ENCODE measurements around the gene ZNF385D.

Gene ZNF385D

DNA sequence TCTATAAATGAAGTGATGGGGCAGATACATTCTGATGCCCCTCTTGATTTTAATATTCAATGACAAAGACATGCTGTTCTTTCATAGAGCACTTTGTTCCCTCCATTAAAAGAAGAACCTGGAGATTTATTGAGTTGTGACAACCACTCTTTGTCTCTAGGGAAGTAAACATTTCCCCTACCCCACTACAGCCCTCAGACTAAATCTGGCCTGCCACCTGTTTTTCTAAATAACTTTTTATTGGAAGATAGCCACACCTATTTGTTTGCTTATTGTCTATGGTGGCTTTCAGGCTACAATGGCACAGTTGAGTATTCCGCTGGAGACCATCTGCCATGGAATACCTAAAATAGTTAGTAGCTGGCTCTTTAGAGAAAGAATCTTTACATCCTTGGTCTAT lies 41.2 kb upstream of the ZNF385D start:
- TF ChIP-seq, protein P1, sequence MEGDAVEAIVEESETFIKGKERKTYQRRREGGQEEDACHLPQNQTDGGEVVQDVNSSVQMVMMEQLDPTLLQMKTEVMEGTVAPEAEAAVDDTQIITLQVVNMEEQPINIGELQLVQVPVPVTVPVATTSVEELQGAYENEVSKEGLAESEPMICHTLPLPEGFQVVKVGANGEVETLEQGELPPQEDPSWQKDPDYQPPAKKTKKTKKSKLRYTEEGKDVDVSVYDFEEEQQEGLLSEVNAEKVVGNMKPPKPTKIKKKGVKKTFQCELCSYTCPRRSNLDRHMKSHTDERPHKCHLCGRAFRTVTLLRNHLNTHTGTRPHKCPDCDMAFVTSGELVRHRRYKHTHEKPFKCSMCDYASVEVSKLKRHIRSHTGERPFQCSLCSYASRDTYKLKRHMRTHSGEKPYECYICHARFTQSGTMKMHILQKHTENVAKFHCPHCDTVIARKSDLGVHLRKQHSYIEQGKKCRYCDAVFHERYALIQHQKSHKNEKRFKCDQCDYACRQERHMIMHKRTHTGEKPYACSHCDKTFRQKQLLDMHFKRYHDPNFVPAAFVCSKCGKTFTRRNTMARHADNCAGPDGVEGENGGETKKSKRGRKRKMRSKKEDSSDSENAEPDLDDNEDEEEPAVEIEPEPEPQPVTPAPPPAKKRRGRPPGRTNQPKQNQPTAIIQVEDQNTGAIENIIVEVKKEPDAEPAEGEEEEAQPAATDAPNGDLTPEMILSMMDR (IDR thresholded peaks at IDR 0.05; ENCODE audit: insufficient read depth, low read length, poor library complexity, severe bottlenecking): no peak
- no peak for DNase-seq (ENCODE audit: extremely low read depth, insufficient read length)
- Histone ChIP-seq H3K4me3 (replicated peaks; ENCODE audit: low read depth, low read length) (no peak overlapping the region), H3K36me3 (ENCODE audit: control insufficient read depth, insufficient read depth, low read length) (no peaks in the 10 kb centered on the region), H3K27me3 (replicated peaks; ENCODE audit: control insufficient read depth, insufficient read depth, low read length) (no peaks in the 10 kb centered on the region)

DNA sequence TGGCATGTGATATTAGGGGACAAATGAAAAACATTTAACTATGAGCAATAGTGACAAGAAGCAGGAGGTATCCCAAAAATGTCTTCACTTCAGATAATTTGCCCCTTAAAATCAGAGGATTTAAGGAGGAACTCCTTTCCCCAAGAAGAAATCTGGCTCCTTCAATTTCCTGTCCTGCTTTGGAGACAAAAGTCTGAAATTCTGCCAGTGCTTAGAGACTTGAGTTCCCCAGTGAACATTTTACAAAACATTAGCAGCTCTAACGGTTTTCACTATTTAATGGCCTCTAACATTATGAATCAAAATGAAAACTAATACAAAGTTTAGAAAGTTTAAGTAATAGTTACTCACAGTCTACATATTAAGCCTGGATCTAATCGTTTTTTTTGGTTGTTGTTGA lies 40.3 kb upstream of the ZNF385D start:
- DNase-seq (ENCODE audit: extremely low read depth, insufficient read length): no peak
- H3K36me3 ChIP-seq (ENCODE audit: control insufficient read depth, insufficient read depth, low read length): no peaks in the 10 kb centered on the region
- TF ChIP-seq, protein P1 (IDR thresholded peaks at IDR 0.05; ENCODE audit: insufficient read depth, low read length, poor library complexity, severe bottlenecking): no peak
- no peak overlapping the region for H3K4me3 ChIP-seq (replicated peaks; ENCODE audit: low read depth, low read length)
- H3K27me3 ChIP-seq (replicated peaks; ENCODE audit: control insufficient read depth, insufficient read depth, low read length): no peaks in the 10 kb centered on the region

DNA sequence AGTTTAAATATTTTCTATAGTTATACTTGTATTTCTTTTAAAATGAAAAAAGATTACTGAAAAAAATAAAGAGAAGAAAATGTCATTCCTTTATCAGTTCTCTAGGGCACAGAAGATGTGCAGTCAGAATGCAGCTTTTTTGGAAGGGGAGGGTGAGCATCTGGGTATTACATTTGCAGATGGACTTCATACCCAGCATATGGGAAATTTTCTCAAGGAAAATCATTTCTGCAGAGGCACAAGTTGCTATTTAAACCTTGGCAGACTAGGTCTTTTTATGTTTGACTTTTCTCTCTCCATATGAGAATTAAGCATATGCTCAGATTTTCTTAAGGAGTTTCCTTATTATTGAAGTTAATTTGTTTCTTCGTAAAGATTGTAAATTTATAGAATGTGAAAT lies 39.5 kb upstream of the ZNF385D start:
- TF ChIP-seq, protein P1 (IDR thresholded peaks at IDR 0.05; ENCODE audit: insufficient read depth, low read length, poor library complexity, severe bottlenecking): no peak
- Histone ChIP-seq H3K4me3 (replicated peaks; ENCODE audit: low read depth, low read length) (no peak overlapping the region), H3K27me3 (replicated peaks; ENCODE audit: control insufficient read depth, insufficient read depth, low read length) (no peaks in the 10 kb centered on the region)

DNA sequence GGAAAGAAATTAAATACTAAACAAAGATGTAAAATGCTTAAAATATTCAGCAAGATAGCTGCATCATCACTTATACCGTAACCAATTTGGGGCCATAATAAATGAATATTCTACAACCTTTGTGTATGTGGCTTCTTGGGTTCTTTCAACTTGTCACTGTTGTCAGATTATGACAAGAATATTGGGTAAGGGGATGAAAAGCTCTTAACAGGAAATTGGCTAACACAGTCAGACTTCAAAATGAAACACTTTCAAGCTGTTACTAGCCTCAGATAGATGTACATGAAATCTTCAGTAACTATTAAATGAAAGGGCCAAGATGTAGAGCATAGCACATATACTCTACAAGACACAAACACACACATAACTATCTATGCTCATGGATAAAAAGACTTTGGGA lies 38.7 kb upstream of the ZNF385D start:
- TF ChIP-seq, protein P1 (IDR thresholded peaks at IDR 0.05; ENCODE audit: insufficient read depth, low read length, poor library complexity, severe bottlenecking): no peak
- DNase-seq (ENCODE audit: extremely low read depth, insufficient read length): no peak
- no peaks in the 10 kb centered on the region for H3K27me3 ChIP-seq (replicated peaks; ENCODE audit: control insufficient read depth, insufficient read depth, low read length)
- no peaks in the 10 kb centered on the region for H3K36me3 ChIP-seq (ENCODE audit: control insufficient read depth, insufficient read depth, low read length)
- no peak overlapping the region for H3K4me3 ChIP-seq (replicated peaks; ENCODE audit: low read depth, low read length)

More for the DNA sequence above, 39.5 kb upstream of the ZNF385D start:
- no peaks in the 10 kb centered on the region for H3K36me3 ChIP-seq (ENCODE audit: control insufficient read depth, insufficient read depth, low read length)
- DNase-seq (ENCODE audit: extremely low read depth, insufficient read length): no peak

DNA sequence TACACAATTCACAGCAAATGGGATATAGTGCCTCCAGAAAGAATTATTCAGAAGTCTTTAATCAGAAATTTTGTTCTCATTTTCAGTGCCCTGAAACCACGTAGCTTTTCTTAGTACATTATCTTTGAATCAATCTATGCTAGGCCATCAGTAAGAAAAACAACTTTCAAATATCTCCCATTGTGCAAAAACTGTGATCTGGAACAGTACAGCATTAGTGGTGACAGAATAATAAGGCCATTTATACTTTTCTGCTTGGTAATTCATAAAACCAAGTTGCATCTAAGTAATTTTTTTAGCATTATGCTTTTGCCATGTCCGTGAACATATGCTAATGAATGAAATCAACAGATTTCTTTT lies 35.4 kb upstream of the ZNF385D start:
- no peak for DNase-seq (ENCODE audit: extremely low read depth, insufficient read length)
- Histone ChIP-seq H3K27me3 (replicated peaks; ENCODE audit: control insufficient read depth, insufficient read depth, low read length) (no peaks in the 10 kb centered on the region), H3K36me3 (ENCODE audit: control insufficient read depth, insufficient read depth, low read length) (no peaks in the 10 kb centered on the region), H3K4me3 (replicated peaks; ENCODE audit: low read depth, low read length) (no peak overlapping the region)
- TF ChIP-seq, protein P1 (IDR thresholded peaks at IDR 0.05; ENCODE audit: insufficient read depth, low read length, poor library complexity, severe bottlenecking): no peak

DNA sequence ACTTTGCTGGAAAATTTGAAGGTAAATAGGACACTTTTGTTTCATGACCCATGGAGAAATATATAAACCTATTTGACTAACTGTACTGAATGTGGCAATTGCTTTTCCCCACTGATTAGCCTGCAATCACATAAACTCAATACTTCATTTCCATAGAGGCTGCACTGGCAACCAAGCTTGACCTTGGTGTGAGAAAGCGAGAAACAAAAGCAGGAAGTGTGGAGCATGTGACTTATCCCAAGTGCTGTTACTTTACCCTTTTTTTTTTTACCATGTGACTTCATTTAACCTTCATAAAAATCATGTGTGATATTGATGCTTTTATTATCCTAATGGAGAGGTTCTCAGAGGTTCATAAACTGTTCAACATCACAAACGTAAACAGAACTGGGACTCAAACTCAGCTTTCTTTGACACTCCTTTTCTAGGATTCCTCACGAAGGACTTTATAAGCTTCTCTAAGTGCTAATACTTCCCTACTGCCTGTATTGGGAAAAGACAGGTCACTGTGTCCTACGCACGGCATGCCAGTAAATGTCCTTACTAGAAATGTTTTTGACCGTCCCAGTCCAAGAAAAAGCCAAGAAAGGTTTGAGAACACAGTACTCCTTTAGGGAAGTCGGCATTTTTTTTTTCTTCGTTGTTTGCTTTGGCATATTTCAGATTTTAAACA lies 34.9 kb upstream of the ZNF385D start:
- DNase-seq (ENCODE audit: extremely low read depth, insufficient read length): no peak
- no peaks in the 10 kb centered on the region for H3K27me3 ChIP-seq (replicated peaks; ENCODE audit: control insufficient read depth, insufficient read depth, low read length)
- TF ChIP-seq, protein P1 (IDR thresholded peaks at IDR 0.05; ENCODE audit: insufficient read depth, low read length, poor library complexity, severe bottlenecking): no peak
- no peaks in the 10 kb centered on the region for H3K36me3 ChIP-seq (ENCODE audit: control insufficient read depth, insufficient read depth, low read length)
- no peak overlapping the region for H3K4me3 ChIP-seq (replicated peaks; ENCODE audit: low read depth, low read length)

Measured in GM06990 (cell line).